ENCODE measurements around the gene SMYD3. TPM values are rescaled to one million over a fixed set of nuclear protein-coding genes. Genes with fewer than 3 reads are reported as not detected.

The SMYD3 gene
- total and polyA plus RNA-seq, 2 of the 4 experiments (the other 2 are of a cell fraction), result 26.5 to 37.6 TPM

DNA sequence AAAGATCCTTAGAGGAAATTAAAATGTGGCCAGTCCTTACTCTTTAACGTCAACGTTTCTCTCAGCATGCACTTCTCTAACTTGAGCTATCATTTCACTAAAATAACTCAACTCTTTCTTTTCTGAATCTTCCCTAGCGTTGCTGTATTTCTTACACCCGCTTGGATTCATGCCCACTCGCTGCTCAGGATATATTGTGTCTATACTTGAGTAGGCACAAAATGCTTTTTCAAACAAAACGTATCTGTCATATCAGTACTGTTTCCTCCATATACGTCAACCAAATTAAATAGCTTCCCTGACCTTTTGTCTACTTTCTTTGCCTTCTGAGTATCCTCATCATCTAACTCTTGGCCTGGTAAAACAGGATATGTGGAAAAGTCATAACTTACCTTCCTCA, 549.7 kb downstream of the SMYD3 start:
- H4K91ac ChIP-seq (ENCODE audit: insufficient read depth, low read depth, low read length), result no peak overlapping the region
- BruUV-seq (replicated peaks), result no TSS peak
- no peak overlapping the region for H2BK5ac ChIP-seq (ENCODE audit: low read depth, low read length, poor library complexity, severe bottlenecking)
- H3K36me3 ChIP-seq (ENCODE audit: control insufficient read depth, insufficient read depth, low read length), result no peaks in the 10 kb centered on the region
- H2BK120ac ChIP-seq (ENCODE audit: low read depth, low read length), result no peak overlapping the region
- in situ Hi-C loops (cut with MboI; ENCODE audit: low sequenced_read_pairs) (no loop called here), dilution Hi-C loops (cut with HindIII; ENCODE audit: low sequenced_read_pairs, unreplicated experiment) (no loop called here), intact Hi-C loops (cut with micrococcal nuclease) (no loop called here)
- H2BK20ac ChIP-seq (ENCODE audit: low read depth, low read length), result no peak overlapping the region
- H3K56ac ChIP-seq (ENCODE audit: extremely low read depth, insufficient read depth, low read length), result no peak overlapping the region
- no peak overlapping the region for H3K4me3 ChIP-seq (ENCODE audit: insufficient read depth, low read depth, low read length)
- no peak overlapping the region for H2BK15ac ChIP-seq (ENCODE audit: low read depth, low read length)
- no peak overlapping the region for H4K8ac ChIP-seq (ENCODE audit: low read depth in 2 of 2, low read length in 2 of 2)
- WGBS, 2 experiments (ENCODE audit: extremely low coverage in 2 of 2, insufficient read length in 1 of 2), result 40% methylated on average over 2 of the region's 7 CpGs; no CpG with 5 or more reads in 1 of the 2 experiments
- H3K14ac ChIP-seq (replicated peaks; ENCODE audit: low read depth, low read length), result no peak overlapping the region
- H2AK5ac ChIP-seq (ENCODE audit: low read depth, low read length), result no peak overlapping the region
- no peak overlapping the region for H2AK9ac ChIP-seq (replicated peaks; ENCODE audit: low read depth, low read length, poor library complexity)
- H3K9me1 ChIP-seq (ENCODE audit: insufficient read depth, low read length), result no peaks in the 10 kb centered on the region
- H3K27ac ChIP-seq (ENCODE audit: insufficient read depth, low read length), result no peak overlapping the region
- no peak overlapping the region for H3K4me2 ChIP-seq (ENCODE audit: low read depth, low read length)
- H3K27me3 ChIP-seq (ENCODE audit: control insufficient read depth, insufficient read depth, low read length), result no peaks in the 10 kb centered on the region
- ChIA-PET POLR2A (ENCODE audit: unreplicated experiment) (no interaction called here), CTCF (no interaction called here)
- H2AFZ ChIP-seq (replicated peaks; ENCODE audit: low read length, poor library complexity), result no peak overlapping the region
- H3K23ac ChIP-seq (ENCODE audit: low read depth, low read length), result no peak overlapping the region
- H3K4me1 ChIP-seq (ENCODE audit: control insufficient read depth, insufficient read depth, low read length), result peaks cover 8% of the 10 kb centered on the region; the same call in 1 of the 2 replicates
- no peak overlapping the region for H4K5ac ChIP-seq (ENCODE audit: low read depth, low read length)
- no peaks in the 10 kb centered on the region for H4K20me1 ChIP-seq (ENCODE audit: insufficient read depth, low read length)
- H3K79me1 ChIP-seq (ENCODE audit: low read depth in 1 of 2, low read length in 2 of 2), result 0 out of 4 replicates have a peak, but pooled peaks cover 0 to 2% of the 10 kb centered on the region in 2 experiments
- no peak overlapping the region for H3K18ac ChIP-seq (ENCODE audit: low read depth, low read length)
- DNase-seq, result no peak
- TF ChIP-seq CEBPB (IDR thresholded peaks at IDR 0.05; ENCODE audit: low read depth, low read length) (no peak), BHLHE40 (IDR thresholded peaks at IDR 0.05; ENCODE audit: low read depth, low read length) (no peak), MXI1 (IDR thresholded peaks at IDR 0.05; ENCODE audit: borderline replicate concordance, low read depth, low read length) (no peak)
- TF ChIP-seq, protein P1, sequence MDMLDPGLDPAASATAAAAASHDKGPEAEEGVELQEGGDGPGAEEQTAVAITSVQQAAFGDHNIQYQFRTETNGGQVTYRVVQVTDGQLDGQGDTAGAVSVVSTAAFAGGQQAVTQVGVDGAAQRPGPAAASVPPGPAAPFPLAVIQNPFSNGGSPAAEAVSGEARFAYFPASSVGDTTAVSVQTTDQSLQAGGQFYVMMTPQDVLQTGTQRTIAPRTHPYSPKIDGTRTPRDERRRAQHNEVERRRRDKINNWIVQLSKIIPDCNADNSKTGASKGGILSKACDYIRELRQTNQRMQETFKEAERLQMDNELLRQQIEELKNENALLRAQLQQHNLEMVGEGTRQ (IDR thresholded peaks at IDR 0.05; ENCODE audit: low read depth, low read length), result no peak
- H3K9ac ChIP-seq (ENCODE audit: low read depth, low read length), result no peak overlapping the region
- H3K4ac ChIP-seq (ENCODE audit: low read depth, low read length), result no peak overlapping the region
- no peaks in the 10 kb centered on the region for H3K9me3 ChIP-seq (ENCODE audit: control insufficient read depth, insufficient read depth, low read length)
- ATAC-seq (ENCODE audit: low read depth), result no peak
